GM23248 (cell line): ENCODE measurements around the gene QDPR.

ENCODE experiments used
- EZH2 ChIP-seq: fragments of 200-600 bp; sonication (generic); IDR thresholded peaks from 2 replicates; pipeline ENCODE4 v1.6.1; 2018; ENCODE audit warnings: antibody characterized with exemption, mild to moderate bottlenecking; ENCODE audit not compliant: insufficient read depth, poor library complexity, severe bottlenecking
- EZH2phosphoT487 ChIP-seq: fragments of 200-600 bp; sonication (generic); IDR thresholded peaks from 2 replicates; pipeline ENCODE4 v1.6.1; 2018; ENCODE audit warnings: antibody characterized with exemption, moderate library complexity, mild to moderate bottlenecking, low read depth; ENCODE audit not compliant: insufficient read depth

GRCh38 chr4:17512973-17513665 is 1.2 kb upstream of the QDPR start:
- no peak for TF ChIP-seq EZH2phosphoT487
- TF ChIP-seq EZH2, result no peak
